IMR-90 (cell line): ENCODE results near the gene FGF19. TPM values are rescaled to one million over a fixed set of nuclear protein-coding genes. Genes with fewer than 3 reads are reported as not detected.
A peak's percentile ranks its signal among the peaks of the same experiment; 100 is the strongest.

Source experiments
- ATAC-seq: fragments of 200-7000 bp; cut with Tn5 transposase; 2 replicates; pipeline ENCODE4 v1.9.1; 2020; ENCODE audit warnings: low read depth, mild to moderate bottlenecking, moderate library complexity
- BruUV-seq: library from RNA; stranded (reverse); fragments of 400-500 nt; replicated peaks from 2 replicates; lab custom pipeline; 2021; lab: Mats Ljungman, UMichigan
- CTCF ChIA-PET: fragments of 300-600 bp; formaldehyde crosslinking; extraction: SDS; loops from one replicate; lab custom pipeline; 2021; ENCODE audit warnings: antibody characterized with exemption; lab: Yijun Ruan, JAX
- POLR2A ChIA-PET: fragments of 300-600 bp; sonication (Branson Sonifier 250); formaldehyde crosslinking; loops from one replicate; lab custom pipeline; 2022; ENCODE audit warnings: antibody characterized with exemption; ENCODE audit not compliant: unreplicated experiment; lab: Charles Lee
- DNase-seq: peaks from one replicate; pipeline ENCODE4 v3.0.0; 2013
- H2AFZ ChIP-seq: replicated peaks from 2 replicates; pipeline ENCODE3; 2013; ENCODE audit warnings: low read length, mild to moderate bottlenecking; ENCODE audit not compliant: poor library complexity
- H2AK5ac ChIP-seq: 2 replicates; pipeline ENCODE4 v1.6.1; 2013; ENCODE audit warnings: low read depth, low read length, inconsistent platforms
- H2AK9ac ChIP-seq: replicated peaks from 2 replicates; pipeline ENCODE3; 2013; ENCODE audit warnings: mild to moderate bottlenecking, low read depth, low read length, moderate library complexity; ENCODE audit not compliant: poor library complexity
- H2BK120ac ChIP-seq: 2 replicates; pipeline ENCODE4 v1.6.1; 2013; ENCODE audit warnings: low read depth, low read length, inconsistent platforms
- H2BK15ac ChIP-seq: 3 replicates; pipeline ENCODE4 v1.6.1; 2013; ENCODE audit warnings: low read depth, low read length, inconsistent platforms
- H2BK20ac ChIP-seq: 2 replicates; pipeline ENCODE4 v1.6.1; 2013; ENCODE audit warnings: low read depth, mild to moderate bottlenecking, inconsistent platforms, low read length, moderate library complexity
- H2BK5ac ChIP-seq: 2 replicates; pipeline ENCODE4 v1.6.1; 2013; ENCODE audit warnings: mild to moderate bottlenecking, low read depth, low read length, inconsistent platforms; ENCODE audit not compliant: poor library complexity, severe bottlenecking
- H3K14ac ChIP-seq: replicated peaks from 2 replicates; pipeline ENCODE4 v1.6.1; 2013; ENCODE audit warnings: low read depth, low read length, inconsistent platforms
- H3K18ac ChIP-seq: 2 replicates; pipeline ENCODE4 v1.6.1; 2013; ENCODE audit warnings: low read depth, low read length, control low read depth
- H3K23ac ChIP-seq: 2 replicates; pipeline ENCODE4 v1.6.1; 2013; ENCODE audit warnings: low read depth, low read length, inconsistent platforms
- H3K27ac ChIP-seq: 2 replicates; pipeline ENCODE4 v1.5.1; 2013; ENCODE audit warnings: mild to moderate bottlenecking, control low read depth, low read length; ENCODE audit not compliant: insufficient read depth
- H3K27me3 ChIP-seq: 2 replicates; pipeline ENCODE4 v1.6.1; 2013; ENCODE audit warnings: low read length; ENCODE audit not compliant: control insufficient read depth, insufficient read depth
- H3K36me3 ChIP-seq: 2 replicates; pipeline ENCODE4 v1.6.1; 2013; ENCODE audit warnings: low read length, mixed read lengths; ENCODE audit not compliant: control insufficient read depth, insufficient read depth
- H3K4ac ChIP-seq: 2 replicates; pipeline ENCODE4 v1.6.1; 2013; ENCODE audit warnings: low read depth, low read length, inconsistent platforms
- H3K4me1 ChIP-seq: 2 replicates; pipeline ENCODE4 v1.6.1; 2013; ENCODE audit warnings: low read length, mixed read lengths; ENCODE audit not compliant: control insufficient read depth, insufficient read depth
- H3K4me2 ChIP-seq: 2 replicates; pipeline ENCODE4 v1.6.1; 2013; ENCODE audit warnings: low read depth, mild to moderate bottlenecking, control low read depth, low read length, moderate library complexity
- H3K4me3 ChIP-seq: 2 replicates; pipeline ENCODE4 v1.5.1; 2013; ENCODE audit warnings: low read depth, mild to moderate bottlenecking, control low read depth, low read length, moderate library complexity; ENCODE audit not compliant: insufficient read depth
- H3K56ac ChIP-seq: 2 replicates; pipeline ENCODE4 v1.6.1; 2013; ENCODE audit warnings: low read length, inconsistent platforms; ENCODE audit not compliant: insufficient read depth; ENCODE audit errors: extremely low read depth
- H3K79me1 ChIP-seq, 2 experiments: 2 replicates each; pipeline ENCODE4 v1.6.1; 2013; ENCODE audit warnings: low read length in 2 of 2, inconsistent platforms in 1 of 2, low read depth in 1 of 2
- H3K9ac ChIP-seq: 2 replicates; pipeline ENCODE4 v1.6.1; 2013; ENCODE audit warnings: low read depth, low read length, control low read depth
- H3K9me1 ChIP-seq: 2 replicates; pipeline ENCODE4 v1.6.1; 2013; ENCODE audit warnings: low read length, inconsistent platforms; ENCODE audit not compliant: insufficient read depth
- H3K9me3 ChIP-seq: 2 replicates; pipeline ENCODE4 v1.6.1; 2013; ENCODE audit warnings: low read length; ENCODE audit not compliant: control insufficient read depth, insufficient read depth
- H4K20me1 ChIP-seq: 2 replicates; pipeline ENCODE4 v1.6.1; 2013; ENCODE audit warnings: low read length, inconsistent platforms; ENCODE audit not compliant: insufficient read depth
- H4K5ac ChIP-seq: 2 replicates; pipeline ENCODE4 v1.6.1; 2013; ENCODE audit warnings: mild to moderate bottlenecking, low read depth, low read length, control low read depth
- H4K8ac ChIP-seq, 2 experiments: 2 replicates each; pipeline ENCODE4 v1.6.1; 2013; ENCODE audit warnings: low read depth in 2 of 2, low read length in 2 of 2, control low read depth in 1 of 2, inconsistent platforms in 1 of 2
- H4K91ac ChIP-seq: 2 replicates; pipeline ENCODE4 v1.6.1; 2013; ENCODE audit warnings: low read depth, low read length, inconsistent platforms; ENCODE audit not compliant: insufficient read depth
- BHLHE40 ChIP-seq: fragments of 150-350 bp; IDR thresholded peaks from 2 replicates; pipeline ENCODE4 v1.6.1; 2016; ENCODE audit warnings: mild to moderate bottlenecking, low read depth, low read length
- CEBPB ChIP-seq: IDR thresholded peaks from 2 replicates; pipeline ENCODE4 v1.6.1; 2012; ENCODE audit warnings: low read depth, low read length, improper control_type of control experiment
- CHD1 ChIP-seq: IDR thresholded peaks from 2 replicates; pipeline ENCODE4 v1.6.1; 2012; ENCODE audit warnings: low read depth, low read length, improper control_type of control experiment
- FOS ChIP-seq: fragments of 150-350 bp; IDR thresholded peaks from 2 replicates; pipeline ENCODE4 v1.6.1; 2016; ENCODE audit warnings: low read depth, low read length
- MAFK ChIP-seq: IDR thresholded peaks from 2 replicates; pipeline ENCODE4 v1.6.1; 2012; ENCODE audit warnings: low read depth, low read length, improper control_type of control experiment
- NFE2L2 ChIP-seq: fragments of 150-350 bp; IDR thresholded peaks from 2 replicates; pipeline ENCODE4 v1.6.1; 2016; ENCODE audit warnings: low read depth, mild to moderate bottlenecking, low read length
- POLR2A ChIP-seq: IDR thresholded peaks from 2 replicates; pipeline ENCODE4 v1.6.1; 2012; ENCODE audit warnings: mild to moderate bottlenecking, low read depth, low read length
- RAD21 ChIP-seq: IDR thresholded peaks from 2 replicates; pipeline ENCODE4 v1.6.1; 2012; ENCODE audit warnings: low read length, improper control_type of control experiment
- RCOR1 ChIP-seq: IDR thresholded peaks from 2 replicates; pipeline ENCODE4 v1.6.1; 2012; ENCODE audit warnings: mild to moderate bottlenecking, low read length, improper control_type of control experiment; ENCODE audit not compliant: insufficient replicate concordance
- RFX5 ChIP-seq: IDR thresholded peaks from 2 replicates; pipeline ENCODE4 v1.8.0; 2012; ENCODE audit warnings: low read depth, mild to moderate bottlenecking, low read length, moderate library complexity
- SMC3 ChIP-seq: fragments of 150-350 bp; IDR thresholded peaks from 2 replicates; pipeline ENCODE4 v1.6.1; 2016; ENCODE audit warnings: low read depth, mild to moderate bottlenecking, antibody characterized with exemption, low read length, moderate library complexity
- WGBS, 2 experiments: methylation state at CpG; one replicate each; pipeline versions ENCODE4 v1.1.5 to v1.1.7; 2013; ENCODE audit warnings: missing lambda C conversion rate in 2 of 2; ENCODE audit not compliant: insufficient read length in 1 of 2; ENCODE audit errors: extremely low coverage in 2 of 2; 5-methylcytosine and 5-hydroxymethylcytosine counted together
- dilution Hi-C: fragments of 300-500 bp; cut with HindIII; formaldehyde crosslinking; loops from one replicate; pipeline ENCODE4 v1.14.3; 2018; ENCODE audit warnings: low sequenced_read_pairs; ENCODE audit not compliant: unreplicated experiment
- in situ Hi-C: fragments of 300-500 bp; cut with MboI; formaldehyde crosslinking; loops from 3 replicates; pipeline ENCODE4 v1.14.3; 2019; ENCODE audit warnings: low sequenced_read_pairs, inconsistent platforms, mixed read lengths
- intact Hi-C: fragments of 100-400 bp; cut with micrococcal nuclease; formaldehyde crosslinking; loops from 2 replicates; pipeline ENCODE4 v1.10.0; 2022
- polyA plus RNA-seq, 3 experiments: library from polyadenylated mRNA; depleted of rRNA; stranded (reverse); fragments of >200 nt; gene quantifications; 2 replicates each; pipeline ENCODE4 v1.2.3, GENCODE V29; 2012; ENCODE audit warnings: low replicate concordance in 1 of 3
- total RNA-seq: library from RNA; depleted of rRNA; stranded (reverse); fragments of >200 nt; gene quantifications from 2 replicates; pipeline ENCODE4 v1.2.3, GENCODE V29; 2012
- TF ChIP-seq, protein P1 (sequence below): fragments of 150-350 bp; IDR thresholded peaks from 2 replicates; pipeline ENCODE4 v1.6.1; 2016; ENCODE audit warnings: low read depth, mild to moderate bottlenecking, low read length, moderate library complexity, borderline replicate concordance
- TF ChIP-seq, protein P2 (sequence below): conservative IDR thresholded peaks from 2 replicates; pipeline ENCODE4 v1.5.1; 2012; ENCODE audit warnings: mild to moderate bottlenecking, low read depth, low read length, improper control_type of control experiment

Gene FGF19
- total and polyA plus RNA-seq, 2 of the 4 experiments (the other 2 are of a cell fraction), result not detected

DNA sequence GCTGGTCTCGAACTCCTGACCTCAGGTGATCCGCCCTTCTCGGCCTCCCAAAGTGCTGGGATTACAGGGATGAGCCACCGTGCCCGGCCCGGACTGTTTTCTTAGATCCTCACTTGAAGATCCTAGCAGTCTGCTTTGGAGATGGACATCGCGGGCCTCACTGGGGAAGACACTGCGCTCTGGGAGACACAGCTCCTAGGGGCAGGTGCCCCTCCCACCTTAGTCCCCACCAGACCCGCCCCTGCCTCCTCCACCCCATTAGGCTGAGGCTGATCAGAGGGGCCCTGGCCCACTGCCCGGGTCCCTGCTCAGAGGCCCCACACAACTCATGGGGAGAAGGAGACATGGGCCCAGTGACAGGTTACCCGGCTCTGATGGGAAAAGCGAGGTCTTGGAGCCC is 17.4 kb downstream of the FGF19 start:
- Histone ChIP-seq H3K9ac (no peak overlapping the region), H3K36me3 (no peaks in the 10 kb centered on the region), H3K79me1 (no peaks in the 10 kb centered on the region), H2AFZ (peak overlapping the region; percentile 15), H3K4me1 (no peaks in the 10 kb centered on the region), H3K4me2 (no peak overlapping the region), H3K14ac (no peak overlapping the region), H4K5ac (no peak overlapping the region), H4K8ac (no peak overlapping the region), H2BK20ac (no peak overlapping the region), H2AK9ac (no peak overlapping the region), H3K4me3 (no peak overlapping the region), H2BK5ac (no peak overlapping the region), H3K27ac (no peak overlapping the region), H3K4ac (no peak overlapping the region), H2AK5ac (no peak overlapping the region), H3K9me3 (0 out of 2 replicates have a peak, but pooled peaks cover 2% of the 10 kb centered on the region), H3K27me3 (peaks cover 3% of the 10 kb centered on the region; the same call in 1 of the 2 replicates), H4K20me1 (0 out of 2 replicates have a peak, but pooled peaks cover 4% of the 10 kb centered on the region), H4K91ac (no peak overlapping the region), H3K9me1 (no peaks in the 10 kb centered on the region), H3K56ac (no peak overlapping the region), H2BK120ac (no peak overlapping the region), H3K18ac (no peak overlapping the region), H3K23ac (no peak overlapping the region), H2BK15ac (no peak overlapping the region)
- intact Hi-C loops (loop anchor here (1.0 kb wide), 3 partner anchors 115 to 227 kb away; no protein-coding TSS in a partner anchor), dilution Hi-C loops (no loop called here), in situ Hi-C loops (loop anchor here (5.0 kb wide), 2 partner anchors 206 to 511 kb away; no protein-coding TSS in a partner anchor)
- POLR2A ChIA-PET, result no interaction called here
- no peak for DNase-seq
- BruUV-seq, result no TSS peak
- WGBS, 2 experiments, result 71% methylated on average over 7 of the region's 13 CpGs; no CpG with 5 or more reads in 1 of the 2 experiments
- TF ChIP-seq CEBPB (no peak), MAFK (no peak), RFX5 (no peak), CHD1 (no peak), SMC3 (no peak), RAD21 (no peak), RCOR1 (no peak), BHLHE40 (no peak), POLR2A (no peak), FOS (no peak), NFE2L2 (no peak)
- TF ChIP-seq, protein P1, sequence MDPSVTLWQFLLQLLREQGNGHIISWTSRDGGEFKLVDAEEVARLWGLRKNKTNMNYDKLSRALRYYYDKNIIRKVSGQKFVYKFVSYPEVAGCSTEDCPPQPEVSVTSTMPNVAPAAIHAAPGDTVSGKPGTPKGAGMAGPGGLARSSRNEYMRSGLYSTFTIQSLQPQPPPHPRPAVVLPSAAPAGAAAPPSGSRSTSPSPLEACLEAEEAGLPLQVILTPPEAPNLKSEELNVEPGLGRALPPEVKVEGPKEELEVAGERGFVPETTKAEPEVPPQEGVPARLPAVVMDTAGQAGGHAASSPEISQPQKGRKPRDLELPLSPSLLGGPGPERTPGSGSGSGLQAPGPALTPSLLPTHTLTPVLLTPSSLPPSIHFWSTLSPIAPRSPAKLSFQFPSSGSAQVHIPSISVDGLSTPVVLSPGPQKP, result no peak
- TF ChIP-seq, protein P2, sequence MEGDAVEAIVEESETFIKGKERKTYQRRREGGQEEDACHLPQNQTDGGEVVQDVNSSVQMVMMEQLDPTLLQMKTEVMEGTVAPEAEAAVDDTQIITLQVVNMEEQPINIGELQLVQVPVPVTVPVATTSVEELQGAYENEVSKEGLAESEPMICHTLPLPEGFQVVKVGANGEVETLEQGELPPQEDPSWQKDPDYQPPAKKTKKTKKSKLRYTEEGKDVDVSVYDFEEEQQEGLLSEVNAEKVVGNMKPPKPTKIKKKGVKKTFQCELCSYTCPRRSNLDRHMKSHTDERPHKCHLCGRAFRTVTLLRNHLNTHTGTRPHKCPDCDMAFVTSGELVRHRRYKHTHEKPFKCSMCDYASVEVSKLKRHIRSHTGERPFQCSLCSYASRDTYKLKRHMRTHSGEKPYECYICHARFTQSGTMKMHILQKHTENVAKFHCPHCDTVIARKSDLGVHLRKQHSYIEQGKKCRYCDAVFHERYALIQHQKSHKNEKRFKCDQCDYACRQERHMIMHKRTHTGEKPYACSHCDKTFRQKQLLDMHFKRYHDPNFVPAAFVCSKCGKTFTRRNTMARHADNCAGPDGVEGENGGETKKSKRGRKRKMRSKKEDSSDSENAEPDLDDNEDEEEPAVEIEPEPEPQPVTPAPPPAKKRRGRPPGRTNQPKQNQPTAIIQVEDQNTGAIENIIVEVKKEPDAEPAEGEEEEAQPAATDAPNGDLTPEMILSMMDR, result no peak
- CTCF ChIA-PET, result no interaction called here
- no peak for ATAC-seq
